Stimulated activated CD4-positive, alpha-beta T cell treated with anti-CD3 and anti-CD28 coated beads, Interleukin-12 subunit alpha, Interleukin-12 subunit beta, amount 100 ng/mL, for 48 hours (primary cell): ENCODE results near the gene UNC5B.
A peak's percentile ranks its signal among the peaks of the same experiment; 100 is the strongest.
"Not testable (repeated sequence)": the region's sequence is repeated elsewhere in the genome, so short reads cannot be mapped to it uniquely, and the experiment has no call there.

ENCODE experiments used
- DNase-seq, 3 donors: peaks; one replicate each; pipeline ENCODE4 v3.0.0-alpha.2; 2020; ENCODE audit warnings: low read depth in 2 of 3, low spot score in 1 of 3

Gene UNC5B

GRCh38 chr10:71266147-71266917, 54.0 kb downstream of the UNC5B start:
- no peak for DNase-seq

GRCh38 chr10:71266918-71267442, 54.6 kb downstream of the UNC5B start:
- no peak for DNase-seq

- DNase-seq = no peak
Observed at GRCh38 chr10:71267508-71268240, 55.3 kb downstream of the UNC5B start.

DNA sequence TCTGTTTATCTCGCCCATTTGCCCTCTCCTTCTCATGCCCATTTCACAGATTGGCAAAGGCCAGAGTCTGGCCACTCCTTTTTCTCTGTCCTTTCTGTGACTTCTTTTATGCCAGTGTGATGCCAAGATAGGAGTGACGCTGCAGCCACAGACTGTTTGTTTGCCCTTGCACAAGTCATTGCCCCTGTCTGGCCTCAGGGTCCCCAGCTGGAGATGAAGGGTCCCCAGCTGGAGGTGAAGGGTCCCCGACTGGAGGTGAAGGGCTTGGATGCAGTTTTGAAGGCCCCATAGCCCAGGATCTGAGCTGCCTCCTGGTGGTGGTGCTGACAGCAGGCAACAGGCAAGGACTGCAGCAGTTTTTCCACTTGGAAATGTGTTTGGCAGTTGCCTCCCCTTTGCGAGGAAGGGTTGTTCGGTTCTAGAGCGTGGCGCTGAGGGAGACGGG, 55.9 kb downstream of the UNC5B start:
- DNase-seq = no peak

DNA sequence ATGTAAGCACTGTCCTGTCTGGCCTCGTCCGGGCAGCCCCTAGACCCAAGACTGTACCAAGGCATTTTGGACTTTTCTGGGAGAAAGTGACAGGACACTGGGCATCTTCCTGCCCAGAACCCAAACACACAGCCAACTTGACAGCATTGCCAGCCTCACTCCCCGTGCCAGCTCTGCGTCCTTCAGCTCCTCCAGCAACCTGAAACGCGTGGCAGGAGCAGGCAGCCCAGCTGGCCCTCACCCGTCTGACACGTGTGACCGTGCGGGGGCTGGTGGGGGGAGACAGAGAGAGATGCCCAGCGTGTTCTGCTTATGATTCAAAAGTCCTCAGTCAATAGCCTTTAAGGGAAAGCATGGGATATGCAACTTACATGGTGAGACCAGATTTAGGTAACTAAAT, 56.4 kb downstream of the UNC5B start:
- DNase-seq = no peak

DNA sequence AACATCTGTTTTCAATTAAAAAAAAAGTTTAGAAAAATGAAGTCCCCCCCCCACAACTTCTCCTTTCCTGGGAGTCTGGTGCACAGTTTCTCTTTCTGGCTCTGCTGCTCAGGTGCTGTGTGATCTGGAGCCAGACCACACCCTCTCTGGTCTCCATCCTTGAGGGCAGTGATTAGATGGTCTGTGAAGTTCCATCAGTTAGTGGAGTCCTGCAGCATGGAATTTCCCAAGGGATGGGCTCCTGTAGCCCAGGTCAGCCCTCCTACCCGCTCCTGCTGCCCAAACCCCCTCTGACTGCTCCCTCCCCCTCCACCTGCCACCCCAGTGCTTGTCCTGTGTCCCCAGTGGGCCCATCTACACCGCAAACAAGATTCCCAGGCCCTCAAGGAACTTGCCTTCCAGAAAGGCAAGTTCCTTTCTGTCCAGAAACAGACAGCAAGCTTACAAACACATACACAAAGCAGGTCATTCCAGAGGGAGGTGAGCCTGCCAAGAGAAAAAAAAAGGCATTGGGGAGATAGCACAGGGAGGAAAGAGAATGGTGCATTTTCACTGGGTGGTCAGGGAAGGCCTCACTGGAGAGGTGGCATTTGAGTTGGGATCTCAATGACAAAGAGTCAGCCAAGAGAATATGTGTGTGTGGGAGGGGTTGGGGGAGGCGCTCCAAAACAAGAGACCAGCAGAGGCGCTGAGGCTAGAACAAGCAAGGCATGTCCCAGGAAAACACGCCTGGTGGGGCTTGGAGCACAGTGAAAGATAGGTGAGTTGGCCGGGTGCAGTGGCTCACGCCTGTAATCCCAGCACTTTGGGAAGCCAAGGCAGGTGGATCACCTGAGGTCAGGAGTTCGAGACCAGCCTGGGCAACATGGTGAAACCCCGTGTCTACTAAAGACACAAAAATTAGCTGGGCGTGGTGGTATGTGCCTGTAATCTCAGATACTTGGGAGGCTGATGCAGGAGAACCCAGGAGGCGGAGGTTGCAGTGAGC, 57.2 kb downstream of the UNC5B start:
- no peak for DNase-seq

DNA sequence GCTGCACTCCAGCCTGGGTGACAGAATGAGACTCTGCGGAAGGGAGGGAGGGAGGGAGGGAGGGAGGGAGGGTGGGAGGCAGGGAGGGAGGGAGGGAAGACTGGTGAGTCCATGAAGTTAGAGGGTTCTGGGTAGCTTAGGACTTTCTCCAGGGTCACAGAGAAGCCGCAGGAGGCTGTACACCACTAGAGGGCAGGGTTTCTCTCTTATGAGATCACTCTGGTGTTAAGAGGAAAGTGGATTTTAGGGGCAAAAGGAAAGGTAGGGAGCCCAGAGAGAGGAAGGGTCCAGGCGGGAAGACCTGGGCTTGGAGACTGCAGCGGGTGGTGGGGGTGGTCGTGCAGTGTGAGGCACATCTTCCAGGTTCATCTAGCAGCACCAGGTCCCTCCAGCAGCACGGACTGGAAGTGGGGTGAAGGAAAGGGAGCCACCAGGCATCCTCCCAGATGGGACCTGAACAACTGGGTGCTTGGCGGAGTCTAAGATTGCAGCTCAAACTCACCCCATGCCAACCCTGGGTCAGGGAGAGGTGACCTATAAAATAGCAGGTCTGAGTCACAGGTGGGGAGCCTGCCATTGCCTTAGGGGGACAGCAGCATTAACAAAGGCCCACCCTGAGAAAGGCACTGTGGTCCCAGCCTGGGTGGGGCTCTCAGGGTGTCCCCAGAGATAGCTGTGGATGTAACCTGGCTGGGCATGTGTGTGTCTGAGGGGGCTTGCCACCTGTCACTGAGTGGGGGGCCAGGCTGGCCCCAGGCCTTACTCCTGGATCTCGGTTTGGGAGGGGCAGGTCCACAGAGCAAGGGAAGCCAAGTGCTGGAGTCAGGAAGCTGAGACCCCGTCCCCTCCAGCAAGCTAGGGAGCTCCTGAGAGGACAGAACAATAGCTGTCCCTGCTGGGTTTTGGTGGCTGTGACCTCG, 58.2 kb downstream of the UNC5B start:
- DNase-seq = peak in 2 of 3 donors; percentile 6 to 35

DNA sequence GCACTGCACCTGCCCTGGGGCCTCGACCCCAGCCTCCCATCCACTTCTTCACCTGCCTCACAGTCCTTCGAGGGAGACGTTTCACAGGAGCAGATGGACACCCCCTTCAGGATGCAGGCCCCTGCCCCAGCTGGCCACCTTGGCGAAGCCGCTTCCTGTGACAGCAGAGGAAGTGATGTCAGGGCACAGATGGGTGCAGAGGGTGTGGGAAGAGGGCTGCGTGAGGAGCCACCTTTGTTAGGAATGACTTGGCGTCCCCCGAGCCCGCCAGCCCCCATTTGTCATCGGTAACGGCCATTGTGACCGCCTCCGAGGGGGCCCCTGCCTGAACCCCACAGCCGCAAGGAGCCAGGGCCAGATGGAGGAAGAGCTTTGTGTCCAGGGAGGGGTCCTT, 59.3 kb downstream of the UNC5B start:
- DNase-seq = no peak

DNA sequence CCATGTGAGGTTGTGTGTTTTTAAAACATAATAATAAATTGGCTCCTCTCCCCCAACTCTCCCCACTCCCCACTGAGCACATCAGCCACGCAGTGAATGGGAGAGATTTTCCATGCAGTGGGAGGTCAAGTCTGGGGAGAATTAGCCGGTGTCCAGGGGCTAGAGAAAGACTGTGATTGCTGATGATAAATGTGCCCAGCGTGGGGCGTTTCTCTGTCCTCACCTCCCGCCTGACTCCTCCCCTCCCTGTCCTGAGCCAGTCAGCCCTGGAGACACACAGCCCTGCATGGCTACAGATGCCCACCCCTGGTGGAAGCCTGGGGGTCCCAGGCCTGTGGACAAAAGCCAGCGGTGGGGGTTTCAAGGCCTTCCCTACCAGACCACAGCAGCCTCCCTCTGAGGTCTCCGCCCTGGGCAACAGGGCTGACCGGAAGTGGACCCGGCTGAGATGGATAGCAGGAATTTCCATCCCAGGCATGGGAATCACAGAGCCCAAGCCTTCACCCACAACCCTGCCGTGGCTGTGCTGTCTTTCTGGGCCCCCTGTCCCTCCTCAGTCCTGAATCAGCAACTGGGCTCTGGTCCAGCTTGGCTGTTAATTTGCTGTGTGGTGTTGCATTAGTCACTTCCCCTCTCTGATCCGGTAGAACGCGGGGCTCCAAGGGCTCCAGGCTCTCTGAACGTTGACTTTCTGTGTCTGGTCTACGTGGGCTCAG, 59.8 kb downstream of the UNC5B start:
- DNase-seq = no peak

DNA sequence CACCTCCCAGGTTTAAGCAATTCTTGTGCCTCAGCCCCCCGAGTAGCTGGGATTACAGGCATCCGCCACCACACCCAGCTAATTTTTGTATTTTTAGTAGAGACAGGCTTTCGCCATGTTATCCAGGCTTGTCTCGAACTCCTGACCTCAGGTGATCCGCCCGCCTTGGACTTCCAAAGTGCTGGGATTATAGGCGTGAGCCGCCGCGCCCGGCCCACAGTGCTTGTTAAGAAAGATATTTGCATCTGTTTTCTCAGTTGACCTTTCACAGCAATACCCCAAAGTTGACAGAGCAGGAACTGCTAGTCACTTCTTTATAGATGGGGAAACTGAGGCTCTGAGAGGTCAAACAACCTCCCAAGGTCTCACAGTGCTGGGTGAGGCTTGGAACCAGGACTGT, 60.6 kb downstream of the UNC5B start:
- DNase-seq = not testable (repeated sequence)

GRCh38 chr10:71273506-71273905, 61.1 kb downstream of the UNC5B start:
- DNase-seq = no peak

DNA sequence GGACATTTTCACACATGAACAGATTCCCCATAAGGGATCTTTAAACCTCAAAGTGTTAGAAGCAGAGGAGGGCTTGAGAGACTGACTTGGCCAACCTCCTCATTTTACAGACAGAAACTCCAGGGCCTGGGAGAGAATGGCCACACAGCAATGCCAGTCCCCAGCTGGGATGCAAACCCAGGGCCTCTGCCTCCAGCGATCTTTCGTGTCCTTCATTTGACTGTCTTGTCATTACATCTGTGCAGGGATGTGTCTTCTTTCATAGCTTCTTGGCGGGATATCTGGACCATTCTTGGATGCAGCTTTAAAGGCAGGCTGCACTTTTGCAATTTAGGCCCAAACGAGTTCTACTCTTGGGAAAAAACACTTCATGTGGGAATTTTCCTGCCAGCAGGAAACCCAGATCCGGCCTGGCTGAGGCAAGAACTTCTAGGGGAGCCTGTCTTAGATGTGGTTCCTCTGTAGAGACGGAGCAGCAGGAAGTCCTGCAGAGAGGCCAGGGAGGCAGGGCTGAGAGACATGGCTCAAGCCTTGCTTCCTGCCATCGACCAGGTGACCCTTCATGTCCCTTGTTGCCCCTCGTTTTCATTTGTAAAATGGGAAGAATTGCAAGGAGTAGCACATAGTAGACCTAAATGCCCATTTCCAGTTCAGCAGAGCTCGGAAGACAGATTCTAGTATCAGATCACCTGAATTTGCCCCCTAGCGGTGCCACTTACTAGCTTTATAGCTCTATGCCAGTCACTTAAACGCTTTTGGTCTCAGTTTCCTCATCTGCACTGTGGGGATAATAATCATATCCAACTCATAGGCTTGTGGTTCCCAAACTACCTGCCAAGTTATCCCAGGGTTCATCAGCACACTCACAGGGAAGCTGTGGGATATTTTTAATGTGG, 62.8 kb downstream of the UNC5B start:
- DNase-seq = no peak

DNA sequence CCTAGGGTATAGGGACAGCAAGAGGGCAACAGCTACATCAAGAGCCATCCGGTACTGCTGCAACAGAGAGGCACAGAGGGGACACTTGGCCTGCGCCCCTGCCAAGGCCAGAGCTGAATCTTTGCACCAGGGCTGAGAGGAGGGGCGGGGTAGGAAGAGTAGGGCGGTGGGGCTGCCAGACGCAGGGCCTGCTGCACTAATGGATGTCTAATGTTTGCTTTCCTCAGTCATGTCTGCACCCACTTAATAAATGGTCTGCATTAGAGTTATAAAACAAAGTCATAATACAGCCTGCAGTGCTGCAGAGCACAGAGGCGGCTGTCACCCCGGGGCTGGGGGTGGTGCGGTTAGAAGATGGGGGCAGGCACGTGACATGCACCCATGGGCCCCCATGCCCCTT, 64.5 kb downstream of the UNC5B start:
- no peak for DNase-seq

DNA sequence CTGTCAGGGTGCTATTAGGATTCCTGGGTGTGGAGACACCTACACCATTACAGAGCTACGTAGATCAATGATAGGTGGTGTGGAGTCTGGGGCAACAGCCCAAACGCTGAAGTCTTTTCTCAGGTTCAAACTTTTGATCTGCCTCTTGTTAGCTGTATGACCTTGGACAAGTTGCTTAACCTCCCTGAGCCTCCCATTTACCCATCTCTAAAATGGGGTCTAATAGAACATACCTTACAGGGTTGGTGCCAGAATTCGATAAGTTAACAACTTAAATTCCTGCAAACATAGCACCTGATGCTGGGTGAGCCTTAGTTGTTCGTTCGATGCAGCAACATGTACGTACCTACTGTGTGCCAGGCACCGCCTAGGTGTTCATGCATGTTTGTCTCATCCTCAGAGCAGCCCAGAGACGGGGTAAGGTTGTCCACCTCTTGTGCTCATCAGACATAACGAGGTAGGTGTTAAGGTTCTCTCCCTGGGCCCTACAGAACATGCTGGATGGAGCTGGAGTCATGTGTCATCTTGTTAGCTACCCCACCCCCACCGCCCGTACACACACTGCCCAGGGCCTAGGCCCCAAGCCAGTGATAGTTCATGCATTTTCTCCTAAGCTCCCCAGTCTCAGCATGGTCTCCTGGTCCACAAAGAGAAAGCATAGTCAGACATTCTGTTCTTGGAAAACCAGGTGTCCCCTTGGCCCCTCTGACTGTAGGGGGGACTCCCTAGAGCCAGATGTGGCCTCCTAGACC, 65.7 kb downstream of the UNC5B start:
- DNase-seq = no peak

DNA sequence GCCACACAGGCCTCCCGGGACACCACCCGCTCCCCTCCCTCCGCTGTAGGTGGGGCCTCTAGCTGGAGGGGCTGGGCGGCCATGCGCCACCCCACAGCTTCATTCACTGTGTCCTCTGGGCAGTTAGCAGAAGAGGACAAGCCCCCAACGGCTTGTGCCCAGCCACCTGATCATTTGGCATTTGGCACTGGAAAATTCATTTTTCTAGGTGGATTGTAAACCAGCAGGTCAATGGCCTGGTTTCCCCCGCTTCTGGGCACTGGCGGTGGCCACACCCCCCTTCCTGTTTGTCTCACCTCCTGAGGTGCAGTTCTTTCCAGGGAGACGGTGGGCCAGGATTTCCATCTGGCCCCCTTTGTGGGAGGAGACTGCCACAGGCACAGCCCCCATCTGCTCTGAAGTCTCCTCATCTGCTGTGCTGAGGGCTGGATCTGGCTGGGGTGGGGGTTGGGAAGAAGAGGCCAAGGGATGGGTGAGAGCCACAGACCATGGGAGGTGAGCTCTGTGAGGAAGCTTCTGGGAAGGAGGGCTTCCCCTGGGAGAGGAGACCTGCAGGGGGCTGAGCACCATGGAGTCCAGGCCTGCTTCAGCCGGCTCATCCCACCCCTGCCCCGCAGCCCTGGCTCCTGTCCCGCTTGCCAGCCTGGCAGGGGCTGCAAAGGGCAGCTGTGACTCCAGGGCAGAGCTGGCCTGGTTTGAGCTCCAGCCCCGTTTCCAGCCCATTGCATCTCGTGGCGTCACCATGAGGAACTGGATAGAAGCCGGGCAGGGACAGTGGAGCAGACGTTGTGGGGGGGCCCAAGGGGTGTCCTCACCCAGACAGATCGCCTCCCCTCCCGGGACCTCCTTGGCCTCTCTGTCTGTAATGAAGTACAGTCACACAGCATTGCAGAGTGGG, 66.6 kb downstream of the UNC5B start:
- no peak for DNase-seq

DNA sequence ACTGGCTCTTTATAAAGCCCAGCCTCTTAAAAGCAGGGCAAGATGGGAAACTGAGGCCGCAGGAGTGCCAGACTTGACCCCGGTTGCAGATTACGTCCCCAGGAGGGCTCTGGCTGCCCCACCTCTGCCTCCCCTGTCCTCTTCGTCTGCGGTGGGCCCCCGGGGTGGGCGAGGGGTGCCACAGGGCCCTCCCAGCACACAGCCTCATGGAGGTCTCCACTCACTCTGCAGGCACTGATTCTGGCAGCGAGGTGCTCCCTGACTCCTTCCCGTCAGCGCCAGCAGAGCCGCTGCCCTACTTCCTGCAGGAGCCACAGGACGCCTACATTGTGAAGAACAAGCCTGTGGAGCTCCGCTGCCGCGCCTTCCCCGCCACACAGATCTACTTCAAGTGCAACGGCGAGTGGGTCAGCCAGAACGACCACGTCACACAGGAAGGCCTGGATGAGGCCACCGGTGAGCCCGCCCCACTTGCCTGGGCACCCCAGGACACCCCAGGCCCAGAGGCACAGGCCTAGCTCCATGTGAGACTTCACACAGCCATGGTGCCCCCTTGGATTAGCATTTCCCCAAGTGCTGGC, 67.3 kb downstream of the UNC5B start:
- DNase-seq = no peak
